Hepatocyte (in vitro differentiated cells): ENCODE data around the gene SAC3D1. TPM values are rescaled to one million over a fixed set of nuclear protein-coding genes. Genes with fewer than 3 reads are reported as not detected.

Experiments
- DNase-seq: peaks from one replicate; pipeline ENCODE4 v3.0.0-alpha.2; 2016; ENCODE audit warnings: low spot score
- H2AFZ ChIP-seq: fragments of 200-600 bp; sonication (generic); 2 replicates; pipeline ENCODE4 v1.6.0; 2016; ENCODE audit warnings: antibody characterized with exemption, mild to moderate bottlenecking
- H3K27ac ChIP-seq: fragments of 200-600 bp; sonication (generic); 2 replicates; pipeline ENCODE4 v1.5.1; 2016; ENCODE audit warnings: mild to moderate bottlenecking
- H3K27me3 ChIP-seq: fragments of 200-600 bp; sonication (generic); 2 replicates; pipeline ENCODE4 v1.6.1; 2016
- H3K36me3 ChIP-seq: fragments of 200-600 bp; sonication (generic); replicated peaks from 2 replicates; pipeline ENCODE4 v1.5.1; 2016; ENCODE audit warnings: low read depth; ENCODE audit not compliant: insufficient read depth
- H3K4me1 ChIP-seq: fragments of 200-600 bp; sonication (generic); 2 replicates; pipeline ENCODE4 v1.5.1; 2016; ENCODE audit warnings: mild to moderate bottlenecking, moderate library complexity; ENCODE audit not compliant: insufficient read depth
- H3K4me2 ChIP-seq: fragments of 200-600 bp; sonication (generic); 2 replicates; pipeline ENCODE4 v1.6.0; 2016
- H3K4me3 ChIP-seq: fragments of 200-600 bp; sonication (generic); 2 replicates; pipeline ENCODE4 v1.5.1; 2016; ENCODE audit warnings: mild to moderate bottlenecking
- H3K79me2 ChIP-seq: fragments of 200-600 bp; sonication (generic); 2 replicates; pipeline ENCODE4 v1.6.0; 2017; ENCODE audit warnings: mild to moderate bottlenecking
- H3K9me2 ChIP-seq: fragments of 200-600 bp; sonication (generic); replicated peaks from 2 replicates; pipeline ENCODE4 v1.6.0; 2017; ENCODE audit warnings: mild to moderate bottlenecking; ENCODE audit not compliant: insufficient read depth
- H3K9me3 ChIP-seq: fragments of 200-600 bp; sonication (generic); 2 replicates; pipeline ENCODE4 v1.5.1; 2016; ENCODE audit warnings: low read depth, mild to moderate bottlenecking
- H4K20me1 ChIP-seq: fragments of 200-600 bp; sonication (generic); 2 replicates; pipeline ENCODE4 v1.6.0; 2016; ENCODE audit warnings: mild to moderate bottlenecking; ENCODE audit not compliant: insufficient read depth, poor library complexity, severe bottlenecking
- CTCF ChIP-seq: fragments of 200-600 bp; sonication (generic); IDR thresholded peaks from 2 replicates; pipeline ENCODE4 v1.5.1; 2016; ENCODE audit warnings: antibody characterized with exemption, mild to moderate bottlenecking; ENCODE audit not compliant: poor library complexity
- EZH2 ChIP-seq: fragments of 200-600 bp; sonication (generic); IDR thresholded peaks from 2 replicates; pipeline ENCODE4 v1.6.1; 2016; ENCODE audit warnings: antibody characterized with exemption, mild to moderate bottlenecking, borderline replicate concordance
- EZH2phosphoT487 ChIP-seq: fragments of 200-600 bp; sonication (generic); IDR thresholded peaks from one replicate; pipeline ENCODE4 v1.6.1; 2018; ENCODE audit warnings: antibody characterized with exemption, mild to moderate bottlenecking, low read depth, moderate library complexity; ENCODE audit not compliant: unreplicated experiment, severe bottlenecking
- WGBS: methylation state at CpG from one replicate; pipeline ENCODE4 v1.1.6; 2016; ENCODE audit warnings: low lambda C conversion rate; ENCODE audit errors: missing lambda C conversion rate; 5-methylcytosine and 5-hydroxymethylcytosine counted together
- polyA plus RNA-seq: library from polyadenylated mRNA; unstranded; fragments of >200 nt; fragmentation: Nextera tagmentation; extraction: Ambion mirVana; gene quantifications from 2 replicates; pipeline ENCODE4 v1.2.1, GENCODE V29; 2016
- total RNA-seq: library from RNA; depleted of rRNA; stranded (reverse); fragments of >200 nt; gene quantifications from 2 replicates; pipeline ENCODE4 v1.2.3, GENCODE V29; 2014

The SAC3D1 gene
- total RNA-seq (10.8 and 12.2 TPM in 2 replicates), polyA plus RNA-seq (18.5 and 23.8 TPM in 2 replicates)

- Histone ChIP-seq H2AFZ (peak within 1 kb of the TSS; percentile 30), H3K9me2 (no peaks in the 10 kb centered on the region), H3K4me1 (peaks cover 4% of the 10 kb centered on the region), H3K4me2 (peak within 1 kb of the TSS; percentile 98), H3K27me3 (no peaks in the 10 kb centered on the region), H3K27ac (peak within 1 kb of the TSS; percentile 88), H3K9me3 (no peaks in the 10 kb centered on the region), H3K79me2 (peaks cover 23% of the 10 kb centered on the region), H3K36me3 (no peaks in the 10 kb centered on the region), H4K20me1 (no peaks in the 10 kb centered on the region), H3K4me3 (peak within 1 kb of the TSS; percentile 94)
- no peak for TF ChIP-seq CTCF
- no peak for TF ChIP-seq EZH2
- TF ChIP-seq EZH2phosphoT487 = no peak
- under 1% methylated on average over 54 of the region's 91 CpGs for WGBS
- DNase-seq = peak; percentile 95
Observed at GRCh38 chr11:65040847-65041622, at the start of gene SAC3D1. TSS of gene SAC3D1 (plus strand) at chr11:65041210. CDS start at chr11:65041293, 83 bp downstream.

GRCh38 chr11:64994318-64994717, 46.7 kb upstream of the SAC3D1 start:
- Histone ChIP-seq H3K79me2 (no peaks in the 10 kb centered on the region), H3K9me2 (no peaks in the 10 kb centered on the region), H2AFZ (no peak overlapping the region), H3K4me3 (no peak overlapping the region), H4K20me1 (no peaks in the 10 kb centered on the region), H3K4me2 (no peak overlapping the region), H3K27me3 (no peaks in the 10 kb centered on the region), H3K36me3 (no peaks in the 10 kb centered on the region), H3K9me3 (no peaks in the 10 kb centered on the region), H3K27ac (no peak overlapping the region), H3K4me1 (peaks cover 21% of the 10 kb centered on the region)
- TF ChIP-seq EZH2phosphoT487 (no peak), EZH2 (no peak), CTCF (no peak)
- WGBS = 95% methylated on average over 7 of the region's 7 CpGs
- DNase-seq = no peak

GRCh38 chr11:64996327-64996709, 44.7 kb upstream of the SAC3D1 start:
- Histone ChIP-seq H3K27me3 (no peaks in the 10 kb centered on the region), H3K79me2 (no peaks in the 10 kb centered on the region), H3K36me3 (no peaks in the 10 kb centered on the region), H4K20me1 (no peaks in the 10 kb centered on the region), H2AFZ (no peak overlapping the region), H3K4me2 (peak overlapping the region; percentile 69), H3K9me2 (no peaks in the 10 kb centered on the region), H3K4me3 (no peak overlapping the region), H3K4me1 (peaks cover 26% of the 10 kb centered on the region), H3K27ac (peak overlapping the region; percentile 50), H3K9me3 (no peaks in the 10 kb centered on the region)
- TF ChIP-seq EZH2phosphoT487 (no peak), EZH2 (no peak), CTCF (no peak)
- WGBS = 68% methylated on average over 11 of the region's 11 CpGs
- DNase-seq = no peak
